D721Med (cell line): ENCODE measurements around the gene TMEM258.

Source experiments
- DNase-seq: peaks from one replicate; pipeline ENCODE4 v3.0.0; 2011; ENCODE audit warnings: low spot score; ENCODE audit not compliant: insufficient read length
- FAIRE-seq: peaks from 2 replicates; lab custom pipeline; 2011; peaks lifted over from hg19 to GRCh38; lab: Jason Lieb, UNC
- TF ChIP-seq, protein P1 (sequence below): IDR thresholded peaks from 2 replicates; pipeline ENCODE4 v1.5.1; 2012; ENCODE audit warnings: mild to moderate bottlenecking, control low read depth; ENCODE audit not compliant: insufficient read depth; ENCODE audit errors: missing control alignments

Gene TMEM258

DNA sequence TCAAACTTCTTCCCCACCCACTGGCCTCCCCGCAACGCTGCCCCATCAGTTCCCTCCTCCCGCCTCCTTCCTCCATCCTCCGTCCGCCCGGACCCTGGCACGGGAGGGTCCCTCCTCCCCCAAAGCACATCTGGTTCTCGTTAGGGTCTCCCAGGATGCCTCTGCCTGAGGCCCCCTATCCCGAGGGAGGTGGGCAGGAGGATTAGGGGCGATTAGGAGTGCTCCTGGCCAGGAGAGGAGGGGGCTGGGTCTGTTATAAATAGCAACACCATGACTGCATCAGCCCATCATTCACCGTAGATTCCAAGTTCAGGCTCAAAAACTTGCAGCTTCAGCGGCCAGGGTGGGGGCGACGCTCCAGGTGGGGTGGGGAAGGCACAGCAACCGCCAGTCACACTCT, 29.6 kb downstream of the TMEM258 start:
- TF ChIP-seq, protein P1, sequence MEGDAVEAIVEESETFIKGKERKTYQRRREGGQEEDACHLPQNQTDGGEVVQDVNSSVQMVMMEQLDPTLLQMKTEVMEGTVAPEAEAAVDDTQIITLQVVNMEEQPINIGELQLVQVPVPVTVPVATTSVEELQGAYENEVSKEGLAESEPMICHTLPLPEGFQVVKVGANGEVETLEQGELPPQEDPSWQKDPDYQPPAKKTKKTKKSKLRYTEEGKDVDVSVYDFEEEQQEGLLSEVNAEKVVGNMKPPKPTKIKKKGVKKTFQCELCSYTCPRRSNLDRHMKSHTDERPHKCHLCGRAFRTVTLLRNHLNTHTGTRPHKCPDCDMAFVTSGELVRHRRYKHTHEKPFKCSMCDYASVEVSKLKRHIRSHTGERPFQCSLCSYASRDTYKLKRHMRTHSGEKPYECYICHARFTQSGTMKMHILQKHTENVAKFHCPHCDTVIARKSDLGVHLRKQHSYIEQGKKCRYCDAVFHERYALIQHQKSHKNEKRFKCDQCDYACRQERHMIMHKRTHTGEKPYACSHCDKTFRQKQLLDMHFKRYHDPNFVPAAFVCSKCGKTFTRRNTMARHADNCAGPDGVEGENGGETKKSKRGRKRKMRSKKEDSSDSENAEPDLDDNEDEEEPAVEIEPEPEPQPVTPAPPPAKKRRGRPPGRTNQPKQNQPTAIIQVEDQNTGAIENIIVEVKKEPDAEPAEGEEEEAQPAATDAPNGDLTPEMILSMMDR = no peak
- FAIRE-seq (no peak), DNase-seq (no peak)

DNA sequence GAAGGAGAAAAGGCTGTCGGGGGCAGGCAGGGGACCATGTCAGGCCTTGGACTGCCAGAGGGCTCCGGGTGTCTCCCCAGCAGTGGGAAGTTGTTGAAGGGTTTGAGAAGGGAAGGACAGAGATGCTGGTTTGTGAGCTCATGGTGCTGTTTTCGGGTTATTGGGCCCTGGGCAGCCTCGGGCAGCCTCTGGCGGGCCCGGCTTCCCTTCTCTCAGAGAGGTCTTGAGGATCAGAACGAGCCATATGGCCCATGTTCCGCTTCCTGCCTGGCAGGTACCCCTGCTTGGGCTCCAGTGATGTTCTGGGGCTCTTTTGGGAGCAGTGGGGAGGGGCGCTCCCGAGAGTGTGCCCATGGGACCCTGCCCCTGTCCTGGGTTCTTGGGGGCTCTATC, 30.2 kb downstream of the TMEM258 start:
- no peak for FAIRE-seq
- TF ChIP-seq, protein P1 = no peak

DNA sequence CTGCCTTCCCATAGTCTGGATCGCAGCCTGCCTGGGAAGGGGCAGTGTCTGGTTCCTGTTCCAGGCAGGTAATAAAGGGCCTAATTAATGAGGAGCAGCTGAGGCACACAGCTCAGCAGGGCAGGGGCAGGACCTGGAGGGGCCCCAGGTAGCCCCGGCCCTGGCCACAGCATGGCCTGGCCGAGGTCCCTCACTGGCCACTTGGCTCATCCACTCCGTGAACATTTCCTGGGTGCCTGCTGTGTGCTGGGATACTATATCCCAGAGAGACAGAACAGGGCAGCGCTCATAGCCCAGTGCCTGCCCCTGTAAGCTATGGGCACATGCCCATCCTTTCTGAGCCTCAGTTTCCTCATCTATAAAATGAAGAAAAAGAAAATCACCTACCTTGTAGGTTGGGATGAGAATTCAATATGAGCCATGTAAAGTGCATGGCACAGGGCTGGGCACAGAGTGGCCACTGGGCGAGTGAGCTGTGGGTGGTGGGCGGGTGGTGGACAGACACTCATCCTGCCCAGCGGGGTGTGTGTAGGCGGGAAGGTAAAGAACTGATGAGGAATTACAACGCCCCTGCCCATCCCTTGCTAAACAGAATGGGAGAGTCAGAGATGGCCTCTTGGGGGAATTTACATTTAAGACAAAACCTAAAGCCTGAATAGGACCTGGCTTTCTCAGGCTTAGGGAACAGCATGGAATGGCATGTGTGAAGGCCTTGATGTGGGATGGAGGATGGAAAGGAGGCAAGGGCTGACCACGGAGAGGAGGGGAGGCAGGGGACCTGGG, 30.8 kb downstream of the TMEM258 start:
- TF ChIP-seq, protein P1 = no peak
- DNase-seq (no peak), FAIRE-seq (no peak)

More for the DNA sequence above, 30.2 kb downstream of the TMEM258 start:
- DNase-seq = no peak

DNA sequence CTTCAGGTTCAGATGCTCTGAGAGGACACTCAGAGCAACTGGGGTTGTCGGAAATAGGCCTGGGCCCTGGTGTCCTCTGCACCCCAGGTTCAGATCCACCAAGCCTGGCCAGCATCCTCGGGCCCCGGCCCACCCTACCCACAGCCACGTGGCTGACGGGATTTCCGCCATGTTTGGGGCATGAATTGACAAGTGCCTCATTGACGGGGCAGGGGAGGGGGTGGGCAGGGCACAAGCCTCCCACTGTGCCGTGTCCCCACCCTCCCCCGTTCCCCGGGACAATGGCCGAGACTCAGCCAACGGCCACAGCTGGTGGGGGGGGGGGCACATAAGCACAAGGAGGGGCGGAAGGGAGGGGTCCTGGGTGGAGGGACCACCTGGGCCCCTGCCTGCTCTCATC, 31.5 kb downstream of the TMEM258 start:
- TF ChIP-seq, protein P1 = no peak
- no peak for FAIRE-seq
- no peak for DNase-seq

DNA sequence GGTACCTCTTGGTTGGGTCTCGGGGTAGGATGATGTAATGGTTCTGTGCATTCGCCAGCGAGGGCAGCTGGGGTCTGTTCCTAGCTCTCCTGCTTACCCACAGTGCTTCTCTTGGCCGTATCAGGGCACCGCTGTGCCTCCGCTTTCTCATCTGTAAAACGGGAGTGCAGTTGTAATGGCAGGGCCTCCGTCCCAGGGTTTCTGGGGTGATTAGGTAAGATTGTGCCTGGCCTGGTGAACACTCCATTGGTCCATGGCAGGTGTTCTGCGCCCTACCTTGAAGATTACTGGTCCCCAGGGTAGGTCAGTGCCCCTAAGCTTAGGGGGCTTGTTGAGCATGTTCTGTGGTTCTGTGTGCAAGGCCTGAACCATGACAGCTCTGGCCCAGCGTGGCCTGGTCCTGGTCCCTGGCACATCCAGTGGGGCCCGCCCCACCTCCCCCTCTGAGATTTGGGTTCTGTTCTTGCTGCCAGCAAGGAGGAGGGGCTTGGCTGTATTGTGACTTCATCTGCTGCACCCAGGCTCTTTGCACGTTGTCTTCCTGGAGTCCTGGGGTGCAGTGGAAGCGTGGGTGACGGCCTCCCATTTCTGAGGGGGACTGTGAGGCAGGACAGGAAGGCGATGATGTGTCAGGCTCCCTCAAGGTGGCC, 35.1 kb downstream of the TMEM258 start:
- FAIRE-seq (no peak), DNase-seq (no peak)
- TF ChIP-seq, protein P1 = no peak

DNA sequence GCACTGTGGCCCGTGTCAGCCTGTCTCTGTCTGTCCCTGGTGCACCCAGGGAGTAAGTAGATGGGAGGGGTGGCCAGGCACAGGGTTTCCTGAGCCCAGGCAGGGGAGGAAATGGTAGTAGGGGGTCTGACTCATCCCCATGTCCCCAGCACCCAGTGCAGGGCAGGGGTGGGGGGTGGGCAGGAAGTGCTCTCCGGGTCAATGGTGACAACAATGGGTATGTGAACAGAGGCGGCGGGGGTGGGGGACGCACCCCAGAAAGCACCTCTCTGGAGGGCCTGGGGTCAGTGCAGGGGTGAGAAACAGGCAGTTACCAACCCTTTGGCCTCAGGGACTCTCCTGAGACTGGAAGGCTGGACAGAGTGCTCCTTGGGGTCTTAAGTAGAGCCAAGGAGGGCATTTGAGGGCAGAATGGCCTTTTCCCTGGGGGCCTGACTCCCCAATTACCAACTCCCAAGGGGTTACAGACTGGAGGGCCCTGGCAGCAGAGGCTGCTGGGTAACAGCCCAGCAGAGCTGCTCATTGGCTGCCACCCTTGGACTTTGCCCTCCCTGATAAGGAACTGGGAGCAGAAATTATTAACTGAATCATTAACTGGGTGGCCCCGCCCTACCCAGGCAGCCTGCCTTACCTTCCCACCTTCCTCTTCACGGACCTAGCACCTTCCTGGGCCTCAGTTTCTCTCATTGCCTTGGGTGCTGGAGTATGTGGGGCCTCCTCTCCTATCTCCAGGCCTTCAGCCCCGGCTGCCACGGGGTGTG, 35.8 kb downstream of the TMEM258 start:
- TF ChIP-seq, protein P1 = no peak
- DNase-seq (no peak), FAIRE-seq (no peak)
